GM06990 (cell line): Measurements from ENCODE around the gene NUB1.

Experiments used
- DNase-seq: peaks from one replicate; pipeline ENCODE4 v3.0.0-alpha.2; 2011; ENCODE audit not compliant: insufficient read length; ENCODE audit errors: extremely low read depth
- H3K27me3 ChIP-seq: replicated peaks from 2 replicates; pipeline ENCODE4 v1.6.0; 2011; ENCODE audit warnings: low read length; ENCODE audit not compliant: control insufficient read depth, insufficient read depth
- H3K36me3 ChIP-seq: 2 replicates; pipeline ENCODE4 v1.5.1; 2011; ENCODE audit warnings: low read length; ENCODE audit not compliant: control insufficient read depth, insufficient read depth
- H3K4me3 ChIP-seq: replicated peaks from 2 replicates; pipeline ENCODE4 v1.5.1; 2011; ENCODE audit warnings: low read depth, mild to moderate bottlenecking, control low read depth, low read length
- CTCF ChIP-seq: IDR thresholded peaks from 2 replicates; pipeline ENCODE4 v1.5.1; 2011; ENCODE audit warnings: low read length, control low read depth, mild to moderate bottlenecking, inconsistent platforms; ENCODE audit not compliant: insufficient read depth, poor library complexity, severe bottlenecking

NUB1 gene

GRCh38 chr7:151410405-151411390 is 69.1 kb downstream of the NUB1 start:
- no peak for TF ChIP-seq CTCF
- DNase-seq, result no peak
- H3K27me3 ChIP-seq, result peaks cover 4% of the 10 kb centered on the region
- no peaks in the 10 kb centered on the region for H3K36me3 ChIP-seq
- no peak overlapping the region for H3K4me3 ChIP-seq

GRCh38 chr7:151411551-151411950 is 69.9 kb downstream of the NUB1 start:
- no peaks in the 10 kb centered on the region for H3K36me3 ChIP-seq
- H3K27me3 ChIP-seq, result peaks cover 4% of the 10 kb centered on the region
- no peak for TF ChIP-seq CTCF
- no peak for DNase-seq
- H3K4me3 ChIP-seq, result no peak overlapping the region

- TF ChIP-seq CTCF, result no peak
- no peak overlapping the region for H3K4me3 ChIP-seq
- DNase-seq, result no peak
- H3K27me3 ChIP-seq, result peaks cover 4% of the 10 kb centered on the region
- H3K36me3 ChIP-seq, result no peaks in the 10 kb centered on the region
Measured at GRCh38 chr7:151412318-151412717, 70.7 kb downstream of the NUB1 start.

- no peak for DNase-seq
- H3K27me3 ChIP-seq, result peaks cover 4% of the 10 kb centered on the region
- TF ChIP-seq CTCF, result no peak
- H3K36me3 ChIP-seq, result no peaks in the 10 kb centered on the region
- no peak overlapping the region for H3K4me3 ChIP-seq
Measured at GRCh38 chr7:151413241-151413640, 71.6 kb downstream of the NUB1 start.

GRCh38 chr7:151415375-151416105 is 73.9 kb downstream of the NUB1 start:
- no peak for TF ChIP-seq CTCF
- peaks cover 4% of the 10 kb centered on the region for H3K27me3 ChIP-seq
- no peak for DNase-seq
- no peak overlapping the region for H3K4me3 ChIP-seq
- no peaks in the 10 kb centered on the region for H3K36me3 ChIP-seq
